GM18907 (cell line): Measurements from ENCODE around the gene MTX3.

ENCODE experiments used
- ATAC-seq: cut with Tn5 transposase; IDR thresholded peaks from one replicate; pipeline ENCODE4 v1.9.1; 2021; ENCODE audit warnings: mild to moderate bottlenecking, moderate library complexity; ENCODE audit not compliant: unreplicated experiment

MTX3 gene

DNA sequence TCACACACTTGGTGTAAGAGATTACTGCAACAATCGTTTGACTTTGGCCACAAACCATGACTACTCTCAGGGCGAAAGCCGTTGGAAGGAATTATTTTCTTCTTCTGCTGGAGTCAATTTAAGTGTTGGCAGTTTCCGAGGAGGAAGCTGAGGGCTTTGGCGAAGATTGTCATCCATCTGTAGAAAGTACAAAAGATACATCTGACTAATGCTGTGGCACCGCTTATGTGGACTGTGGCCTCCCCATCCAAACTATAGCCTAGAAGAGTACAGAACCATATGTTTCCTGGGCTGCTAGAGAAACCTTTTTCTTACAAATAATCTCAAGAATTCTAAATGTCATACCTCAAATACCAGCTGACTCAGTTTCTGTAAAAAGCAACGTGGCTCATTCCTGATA lies 7.4 kb downstream of the MTX3 start:
- ATAC-seq, result no peak

DNA sequence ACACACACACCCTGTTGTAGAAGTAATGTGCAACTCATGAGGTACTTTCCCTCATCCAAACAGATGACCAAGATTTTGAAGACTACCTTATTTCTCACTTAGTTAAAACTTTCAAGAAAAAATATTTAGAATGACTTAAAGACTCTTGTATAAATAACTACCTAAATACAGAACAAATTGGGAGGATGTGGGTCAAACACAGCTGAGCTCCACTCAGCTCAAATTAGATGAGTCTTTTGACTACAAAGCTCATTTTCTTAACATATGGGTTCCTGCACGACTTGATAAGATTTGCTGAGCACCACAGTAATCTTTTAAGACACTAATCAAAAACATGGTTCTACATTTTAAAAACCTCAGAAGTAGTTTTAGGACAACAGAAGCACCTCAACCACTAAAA lies 8.9 kb downstream of the MTX3 start:
- no peak for ATAC-seq

DNA sequence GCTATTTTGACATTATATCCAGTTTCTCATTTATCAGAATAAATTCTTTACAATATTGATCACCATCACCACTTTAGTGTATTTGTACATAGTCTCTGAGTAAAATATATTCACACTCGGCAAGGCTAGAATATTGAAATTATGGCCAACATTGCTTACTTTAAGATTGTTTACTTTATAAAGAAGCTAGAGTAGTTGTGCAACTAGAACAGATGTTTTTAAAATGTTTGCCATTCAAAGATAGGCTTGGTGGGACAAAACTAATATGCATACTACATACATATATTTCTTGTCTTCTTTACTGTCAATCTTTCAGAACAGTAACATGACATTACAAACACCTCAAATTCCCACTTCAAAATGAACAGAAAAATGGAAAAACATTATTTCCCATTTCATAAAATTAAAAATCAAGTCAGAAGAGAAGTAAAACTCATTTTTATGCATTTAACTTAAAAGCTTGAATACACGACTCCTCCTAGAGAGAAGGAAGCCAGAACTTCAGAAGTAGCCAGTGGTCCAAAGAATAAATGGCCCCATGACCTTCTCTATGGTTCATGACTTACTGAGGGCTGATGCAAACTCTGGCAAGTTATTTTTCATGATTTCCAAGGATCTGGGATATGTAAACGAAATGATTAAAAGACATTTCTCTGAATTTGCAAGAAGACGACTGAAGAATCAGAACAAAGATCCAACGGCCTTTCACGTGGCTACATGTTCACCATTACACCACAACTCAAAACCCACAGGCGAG lies 14.1 kb downstream of the MTX3 start:
- ATAC-seq, result no peak

DNA sequence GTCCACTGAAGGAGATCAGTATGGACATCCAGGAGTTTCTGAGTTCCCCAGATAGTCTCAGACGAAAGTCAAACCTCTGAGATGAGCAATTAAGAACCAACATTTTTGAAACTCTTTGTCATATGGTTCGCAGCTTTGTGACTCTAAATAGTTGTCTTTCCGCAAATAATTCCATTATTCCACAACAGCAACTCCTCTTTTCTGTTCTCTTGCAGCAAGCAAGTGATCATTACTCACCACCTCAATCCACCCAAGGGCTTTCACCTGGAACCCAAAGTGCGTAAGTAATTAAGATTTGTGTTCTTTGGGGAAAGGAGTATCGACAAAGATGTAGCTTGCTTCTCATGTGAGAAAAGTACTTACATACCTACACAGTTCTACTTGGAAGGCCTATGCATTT lies 15.6 kb downstream of the MTX3 start:
- no peak for ATAC-seq

DNA sequence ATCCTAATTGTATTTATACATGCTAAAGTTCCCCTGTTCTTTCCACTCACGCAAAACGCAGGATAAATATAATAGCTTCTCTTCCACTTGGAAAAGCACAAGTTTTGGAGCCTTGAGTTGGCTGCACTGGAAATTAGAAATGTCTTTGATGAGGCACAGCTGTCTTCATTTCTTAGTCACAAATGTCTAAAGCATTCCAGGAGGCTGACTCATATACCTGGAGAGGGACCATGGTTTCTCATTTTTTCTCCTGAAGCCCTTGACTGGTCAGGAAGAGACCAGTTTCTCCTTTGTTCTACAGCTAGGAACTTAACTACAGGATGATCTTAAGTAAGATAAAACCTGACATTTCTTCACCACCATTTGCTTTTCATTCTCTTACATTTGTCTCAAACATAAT lies 16.2 kb downstream of the MTX3 start:
- ATAC-seq, result no peak

DNA sequence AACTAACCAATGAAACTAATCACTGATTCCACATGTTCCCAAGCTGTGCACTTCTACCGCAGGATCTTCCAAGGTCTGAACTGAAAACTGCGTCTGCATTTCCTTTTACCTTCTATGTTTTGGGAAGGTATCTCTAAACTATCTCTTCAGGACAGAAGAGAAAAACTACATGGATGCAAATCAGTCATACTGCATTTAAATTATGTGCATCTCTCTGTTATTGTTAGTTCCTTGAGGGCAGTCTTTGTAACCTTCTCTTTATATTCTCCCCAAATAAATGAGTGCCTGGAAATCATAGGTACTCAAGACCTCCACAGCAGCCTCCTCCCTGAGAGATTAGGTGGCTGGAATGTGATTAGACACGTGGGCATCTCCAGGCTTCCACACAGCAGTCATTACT lies 17.1 kb downstream of the MTX3 start:
- ATAC-seq, result no peak

DNA sequence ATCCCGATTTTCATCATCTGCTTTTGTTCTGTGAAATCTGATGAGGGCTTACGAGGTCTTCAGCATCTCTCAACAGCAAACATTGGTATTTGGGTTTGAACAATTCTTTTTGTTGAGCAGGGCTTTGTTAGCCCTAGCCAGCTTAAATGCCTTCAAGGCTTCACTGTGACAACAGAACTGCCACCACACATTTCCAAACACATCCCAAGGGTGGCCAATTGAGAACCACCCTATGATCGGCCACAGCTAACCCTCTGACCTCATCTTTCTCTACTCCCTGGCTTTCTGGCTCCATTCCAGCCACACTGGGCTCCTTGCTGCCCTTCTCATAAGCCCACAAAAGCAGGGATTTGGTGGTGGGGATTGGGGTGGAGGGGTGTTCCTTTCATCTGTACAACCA lies 17.6 kb downstream of the MTX3 start:
- no peak for ATAC-seq

DNA sequence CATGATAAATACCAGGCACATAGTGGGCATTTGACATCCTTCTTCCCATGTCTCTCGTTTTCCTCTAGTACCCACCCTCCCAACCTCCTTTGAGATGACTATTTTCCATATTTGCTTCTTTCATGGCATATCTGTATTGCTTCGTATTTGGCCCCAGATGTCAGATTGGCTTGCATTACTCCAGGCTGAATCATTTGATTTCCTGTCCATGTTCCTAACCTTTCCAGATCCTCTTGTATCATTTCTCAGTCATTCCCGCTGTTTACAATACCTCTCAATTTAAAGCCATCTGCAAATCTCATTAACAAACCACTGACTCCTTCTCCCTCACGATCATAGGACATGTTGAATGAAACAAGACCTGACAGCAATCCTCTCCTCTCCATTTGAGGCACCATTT lies 19.9 kb downstream of the MTX3 start:
- no peak for ATAC-seq

DNA sequence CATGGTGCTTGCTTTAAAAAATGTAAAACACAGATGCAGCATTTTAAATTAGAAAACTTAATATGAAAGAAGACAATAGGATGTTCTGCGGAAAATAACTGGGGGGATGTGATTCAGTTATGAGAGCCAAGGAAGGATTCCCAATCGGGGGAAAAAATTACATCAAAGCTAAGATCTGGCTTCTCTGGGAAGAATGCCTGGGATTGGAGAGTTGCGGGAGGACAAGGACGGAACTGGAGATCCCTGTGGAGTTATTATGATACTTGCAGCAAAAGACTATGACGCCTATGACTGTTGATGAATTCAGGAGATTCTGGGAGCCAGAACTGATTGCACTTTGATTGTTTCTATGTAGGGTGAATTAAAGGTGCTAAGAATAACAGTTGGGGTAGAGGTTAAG lies 24.6 kb downstream of the MTX3 start:
- no peak for ATAC-seq

DNA sequence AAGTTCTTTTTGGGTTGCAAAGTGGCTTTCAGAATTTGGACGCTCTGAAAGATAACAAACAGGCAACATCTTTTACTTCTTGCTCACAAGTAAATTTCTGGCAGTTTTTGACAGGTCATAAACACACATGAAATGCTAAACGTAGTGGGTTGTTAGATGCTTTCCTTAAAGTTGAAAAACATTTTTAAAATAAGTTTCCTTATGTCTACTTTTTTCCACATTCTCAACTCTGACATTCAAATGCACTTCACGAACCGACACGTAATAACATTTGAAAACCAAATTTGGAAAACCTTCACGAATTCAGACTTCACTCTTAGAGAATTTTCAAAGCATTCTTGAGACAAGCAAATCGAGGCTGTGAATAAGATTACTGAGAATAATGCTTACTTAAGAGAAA lies 26.9 kb downstream of the MTX3 start:
- ATAC-seq, result no peak

DNA sequence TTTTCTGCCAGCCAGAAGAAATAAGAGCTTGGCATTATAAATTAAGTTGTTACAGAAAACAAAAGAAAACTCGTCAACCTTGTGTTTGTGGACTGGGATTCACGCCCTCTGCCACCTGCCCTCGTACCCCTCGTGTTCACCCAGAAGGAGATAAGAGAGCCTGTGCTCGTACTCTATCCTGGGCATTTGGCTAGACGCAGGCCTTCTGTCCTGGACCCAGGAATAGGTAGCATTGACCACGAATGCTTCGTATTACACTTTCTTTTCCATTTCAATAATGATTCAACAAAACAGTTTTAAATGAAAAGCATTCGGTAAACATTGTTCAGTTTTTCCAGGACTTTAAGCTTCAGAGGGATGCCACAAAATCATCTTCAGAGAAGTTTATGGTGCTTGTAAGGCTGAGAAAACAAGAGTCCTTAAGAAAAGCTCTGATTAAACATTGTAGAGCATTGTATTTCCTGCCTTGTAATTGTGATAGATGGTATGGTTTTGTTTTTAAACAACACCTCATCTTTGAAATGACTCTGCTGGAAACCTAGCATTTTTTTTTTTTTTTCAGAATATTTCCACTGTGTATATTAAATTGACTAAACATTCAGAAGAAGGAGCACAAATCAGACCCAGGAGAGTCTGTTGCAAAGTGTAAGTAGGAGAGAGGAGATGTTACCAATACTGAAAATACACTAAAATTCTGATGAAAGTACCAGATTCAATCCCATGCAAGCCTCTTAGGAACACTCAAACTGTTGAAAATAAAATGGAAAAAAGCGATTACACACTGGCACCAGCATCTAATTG lies 27.6 kb downstream of the MTX3 start:
- ATAC-seq, result no peak

DNA sequence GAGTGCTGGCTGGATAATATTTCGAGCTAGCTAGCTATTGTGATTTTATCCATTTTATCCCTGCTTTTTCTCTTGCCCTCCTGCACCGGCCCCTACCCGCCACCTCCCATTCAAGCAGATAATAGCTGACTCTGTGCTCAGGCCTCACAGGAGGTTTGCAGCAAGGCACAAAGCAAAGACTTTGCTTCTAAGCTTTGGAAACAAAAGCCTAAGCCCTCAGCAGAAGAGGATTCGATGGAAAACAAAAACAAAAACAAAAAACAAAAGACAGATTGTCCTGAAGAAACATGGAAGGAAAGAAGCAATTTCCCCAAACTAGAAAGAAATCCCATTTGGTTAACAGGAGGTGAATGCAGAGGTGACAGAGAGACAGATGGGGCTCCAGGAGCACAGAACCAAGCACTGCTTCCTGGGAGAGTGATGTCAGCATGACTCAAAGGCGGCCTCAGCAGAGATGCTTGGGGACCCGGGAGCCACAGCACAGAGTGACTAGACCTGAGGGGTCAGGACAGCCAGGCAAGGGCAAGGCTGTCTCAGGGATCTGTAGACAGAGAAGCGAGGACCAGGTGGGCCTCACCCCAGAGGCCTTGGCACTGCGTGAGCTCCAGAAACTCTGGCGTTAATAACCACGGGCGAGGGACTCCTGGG lies 28.4 kb downstream of the MTX3 start:
- ATAC-seq, result no peak

DNA sequence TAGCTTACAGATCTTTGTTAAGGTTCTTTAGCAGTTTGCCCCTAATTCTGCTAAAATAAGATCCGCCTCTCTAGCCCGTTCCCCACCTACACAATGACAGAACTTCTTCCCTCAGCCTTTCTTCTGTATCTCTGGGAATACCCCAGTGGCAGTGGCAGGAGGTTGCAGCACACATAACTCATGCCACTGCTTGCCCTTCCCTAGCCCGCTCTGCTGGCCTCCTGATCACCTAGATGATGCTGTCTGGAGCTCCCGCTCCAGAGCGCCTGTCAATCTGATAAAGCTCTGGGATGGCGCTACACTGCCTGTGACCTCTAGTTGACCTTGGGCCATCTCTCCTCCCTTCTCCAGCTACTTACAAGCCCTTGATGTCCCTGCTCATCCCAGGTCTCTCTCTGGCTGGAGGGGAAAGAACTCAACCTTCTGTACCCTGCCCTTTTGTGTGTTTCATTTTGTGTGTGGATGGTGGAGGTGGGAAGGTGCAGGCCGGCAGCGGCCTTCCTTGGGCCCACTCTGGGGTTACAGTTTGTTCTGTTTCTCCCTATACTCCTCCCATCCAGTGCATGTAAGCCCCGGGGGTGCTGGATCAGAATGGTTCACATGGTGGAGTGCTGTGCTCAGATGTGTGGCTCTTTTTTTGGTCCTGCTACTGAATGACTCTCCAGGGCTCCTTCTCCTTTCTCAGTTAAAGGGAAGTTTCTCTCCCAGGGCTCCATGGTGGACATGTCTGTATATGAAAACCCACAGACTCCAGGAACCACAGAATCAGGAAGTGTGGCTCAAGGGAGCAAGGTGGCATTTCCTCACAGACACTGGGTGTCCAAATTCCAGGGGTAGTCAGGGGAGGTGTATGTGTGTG lies 29.1 kb downstream of the MTX3 start:
- ATAC-seq, result no peak

DNA sequence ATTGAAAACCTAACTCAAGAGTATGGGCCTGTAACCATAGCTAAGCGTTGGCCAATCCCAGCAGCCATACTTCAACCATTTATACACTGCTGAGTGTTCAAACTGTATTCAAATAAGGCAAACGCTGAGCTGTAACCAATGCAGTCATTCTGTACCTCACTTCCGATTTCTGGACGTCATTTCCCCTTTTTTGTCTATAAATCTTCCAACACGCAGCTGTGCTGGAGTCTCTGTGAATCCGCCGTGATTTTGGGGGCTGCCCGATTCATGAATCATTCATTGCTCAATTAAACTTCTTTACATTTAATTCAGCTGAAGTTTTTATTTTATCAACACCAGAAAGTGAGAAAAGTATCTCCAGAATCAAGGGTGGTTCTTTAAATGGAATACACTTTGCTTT lies 31.7 kb downstream of the MTX3 start:
- no peak for ATAC-seq

DNA sequence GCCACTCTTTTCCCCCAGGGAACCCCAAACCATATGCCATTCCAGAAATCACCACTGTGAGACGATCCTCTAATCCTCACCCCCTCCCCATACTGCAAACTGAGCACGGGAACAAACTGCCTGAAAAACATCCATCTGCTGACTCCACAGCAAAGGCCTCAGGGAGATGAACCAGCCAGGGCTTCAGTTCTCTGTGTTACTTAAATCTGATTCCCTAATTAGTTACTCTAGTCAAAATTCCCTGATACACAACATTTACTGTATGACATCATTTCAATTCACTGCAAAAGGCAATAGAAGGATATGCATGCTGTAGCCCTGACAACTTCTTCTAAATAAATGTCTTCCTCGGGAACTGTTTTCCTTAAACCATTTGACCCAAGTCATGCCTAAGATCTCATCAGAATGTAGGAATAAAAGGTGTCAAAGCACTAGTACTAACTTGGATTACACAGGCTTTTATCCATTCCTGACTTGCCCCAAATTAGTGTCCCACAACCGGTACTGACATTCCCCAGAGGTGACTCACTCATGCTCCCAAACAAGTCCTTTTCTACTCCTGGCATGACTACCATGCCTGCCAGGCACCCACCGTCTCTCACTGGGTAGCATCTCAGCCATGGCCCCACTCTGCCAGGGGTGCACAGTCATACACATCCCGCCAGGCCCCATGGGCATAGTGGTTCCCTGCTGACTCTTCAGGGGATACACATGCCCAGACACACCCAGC lies 35.0 kb downstream of the MTX3 start:
- ATAC-seq, result no peak

DNA sequence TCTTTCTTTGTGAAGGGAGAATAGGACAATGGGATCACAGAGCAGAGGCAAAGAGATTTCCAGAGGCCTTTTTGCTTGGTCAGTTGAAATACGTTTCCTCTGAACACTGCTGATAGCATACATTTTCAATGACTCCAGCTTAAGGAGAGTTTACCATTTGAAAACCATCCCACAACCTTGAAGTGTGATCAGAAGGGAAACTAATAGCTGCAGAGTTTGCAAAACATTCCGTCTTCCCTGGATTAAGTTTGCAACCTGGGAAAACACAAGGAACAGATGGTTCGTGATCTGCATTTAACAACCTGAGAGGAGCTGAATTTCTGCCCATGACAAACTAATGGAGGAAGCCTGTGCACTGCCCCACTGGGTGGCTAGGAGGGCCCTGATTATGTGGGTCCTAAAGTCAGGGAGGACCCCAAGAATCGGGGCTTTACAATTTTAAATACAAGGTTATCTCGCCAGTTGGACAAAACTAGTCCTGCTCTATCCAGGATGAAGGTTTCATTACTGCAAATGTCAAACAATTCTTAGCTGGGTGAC lies 35.6 kb downstream of the MTX3 start:
- no peak for ATAC-seq

DNA sequence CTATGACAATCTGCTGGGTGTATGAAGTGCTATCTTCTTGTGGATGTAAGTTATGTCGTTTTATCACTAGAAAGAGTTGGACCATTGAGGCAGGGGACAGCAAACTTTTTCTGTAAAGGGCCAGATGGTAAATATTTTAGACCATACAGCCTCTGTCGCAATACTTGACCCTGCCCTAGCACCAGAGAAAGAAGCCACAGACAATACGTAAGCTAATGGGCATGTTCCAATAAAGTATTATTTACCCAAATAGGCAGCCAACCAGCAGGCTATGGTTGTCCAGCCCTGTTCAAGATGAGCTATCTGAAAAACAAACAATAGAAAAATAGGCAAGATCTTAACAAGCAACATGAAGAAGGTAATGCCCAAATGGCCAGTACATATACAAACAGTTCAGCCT lies 36.4 kb downstream of the MTX3 start:
- ATAC-seq, result no peak

DNA sequence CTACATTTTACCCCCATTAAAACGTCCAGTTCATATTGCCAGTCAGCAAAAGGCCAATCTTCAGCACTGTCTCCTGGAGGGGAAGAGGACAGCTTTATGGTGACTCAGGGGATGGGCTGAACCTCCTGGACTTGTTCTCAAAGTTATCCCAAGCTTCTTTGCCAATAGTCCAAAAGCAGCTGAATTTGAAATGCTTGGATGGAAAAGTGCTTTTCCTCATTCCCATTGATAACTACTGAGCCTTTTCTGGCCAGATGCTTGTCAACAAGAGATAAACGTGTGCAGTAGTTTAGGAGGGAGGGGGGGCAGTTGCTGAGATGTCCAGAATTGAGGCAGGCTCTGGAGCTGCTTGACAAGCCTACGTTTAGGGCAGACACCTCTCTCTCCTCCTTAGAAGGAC lies 43.5 kb downstream of the MTX3 start:
- no peak for ATAC-seq

DNA sequence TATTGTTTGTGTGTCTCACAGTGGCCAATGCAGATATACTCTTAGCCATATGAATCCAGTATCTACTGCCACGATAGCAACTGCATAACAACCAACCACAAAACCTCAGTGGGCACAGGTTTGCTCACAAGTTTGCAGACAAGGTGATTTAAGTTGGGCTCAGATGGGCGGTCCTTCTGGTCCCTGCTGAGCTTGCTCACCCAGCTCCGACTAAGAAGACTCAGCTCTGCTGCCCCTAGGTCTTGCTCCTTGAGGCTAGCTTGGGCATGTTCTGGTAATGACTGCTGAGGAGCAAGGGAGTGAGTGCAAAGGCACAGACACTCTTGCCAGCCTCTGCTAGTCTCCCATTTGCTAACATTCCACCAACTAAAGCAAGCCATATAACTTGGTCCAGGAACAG lies 52.6 kb downstream of the MTX3 start:
- ATAC-seq, result no peak

DNA sequence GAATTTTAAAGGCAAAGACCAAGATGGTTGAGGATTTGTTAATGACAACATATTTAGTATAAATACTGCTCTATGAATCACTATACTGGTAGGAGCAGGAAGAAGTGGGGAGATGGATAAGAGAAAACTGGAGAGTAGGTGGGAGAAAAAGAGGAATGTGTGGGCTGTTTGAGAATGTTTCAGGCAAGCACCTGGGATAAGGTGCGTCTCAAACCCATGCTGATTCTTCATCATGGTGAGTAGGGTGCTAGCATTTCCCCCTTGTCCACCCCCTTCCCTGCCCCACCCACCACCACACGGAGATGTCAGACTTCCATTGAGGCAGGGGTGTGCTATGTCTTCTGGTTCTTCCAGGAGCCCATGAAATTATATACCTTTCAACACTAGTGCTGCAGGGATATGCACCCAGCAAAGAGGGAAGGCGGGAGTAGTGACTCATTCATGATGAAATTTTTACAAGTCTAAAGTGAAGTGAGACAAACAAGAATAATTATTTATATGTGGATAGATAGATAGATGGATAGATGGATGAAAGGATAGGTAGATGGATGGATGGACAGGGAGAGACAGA lies 54.3 kb downstream of the MTX3 start:
- no peak for ATAC-seq
